ENCODE measurements around the gene ADCY5.

ADCY5 gene

GRCh38 chr3:123445702-123446101, 3.2 kb downstream of the ADCY5 start:
- no peak for DNase-seq (ENCODE audit: low spot score)
- H3K4ac ChIP-seq (ENCODE audit: low read length) = no peak overlapping the region
- H3K23ac ChIP-seq (ENCODE audit: low read depth, low read length, poor library complexity) = no peak overlapping the region
- H3K4me2 ChIP-seq (ENCODE audit: insufficient read depth, low read length, poor library complexity, severe bottlenecking) = no peak overlapping the region
- no peak overlapping the region for H2BK12ac ChIP-seq (ENCODE audit: low read length)
- H2BK15ac ChIP-seq (ENCODE audit: low read length) = no peak overlapping the region
- H3K27ac ChIP-seq (replicated peaks; ENCODE audit: low read length) = no peak overlapping the region
- H3K27me3 ChIP-seq (ENCODE audit: control insufficient read depth in 3 of 3, insufficient read depth in 3 of 3, low read depth in 1 of 3, low read length in 3 of 3) = peaks cover 9 to 84% (median 33%) of the 10 kb centered on the region in 3 experiments
- H2AK5ac ChIP-seq (ENCODE audit: low read depth, low read length) = no peak overlapping the region
- no peak overlapping the region for H2AFZ ChIP-seq (ENCODE audit: low read length)
- H3K4me1 ChIP-seq (ENCODE audit: control insufficient read depth in 2 of 2, insufficient read depth in 1 of 2, low read depth in 1 of 2, low read length in 2 of 2) = peaks cover 0 to 5% of the 10 kb centered on the region in 2 donors
- no peak overlapping the region for H3K4me3 ChIP-seq (ENCODE audit: low read length in 2 of 2)
- no peaks in the 10 kb centered on the region for H3K36me3 ChIP-seq (replicated peaks in 1 of 2; ENCODE audit: control insufficient read depth in 2 of 2, insufficient read depth in 2 of 2, low read length in 2 of 2)
- H4K91ac ChIP-seq (ENCODE audit: low read depth, low read length, poor library complexity) = no peak overlapping the region
- H2BK120ac ChIP-seq (ENCODE audit: low read depth, low read length) = no peak overlapping the region
- H3K9me3 ChIP-seq (replicated peaks in 1 of 2; ENCODE audit: control insufficient read depth in 2 of 2, insufficient read depth in 1 of 2, low read depth in 1 of 2, low read length in 2 of 2) = peaks cover 0 to 2% of the 10 kb centered on the region in 2 donors
- H3K79me1 ChIP-seq (ENCODE audit: low read depth, low read length) = no peaks in the 10 kb centered on the region
- no peak overlapping the region for H3K18ac ChIP-seq (ENCODE audit: low read length)
- H2BK5ac ChIP-seq (ENCODE audit: low read length) = no peak overlapping the region
- no CpG with 5 or more reads among the region's 2 CpGs for WGBS, 2 donors (ENCODE audit: extremely low coverage in 2 of 2, insufficient read length in 2 of 2, insufficient replicate concordance in 1 of 2)
- no peak overlapping the region for H4K8ac ChIP-seq (ENCODE audit: low read depth, low read length)
- H3K14ac ChIP-seq (ENCODE audit: low read length) = no peak overlapping the region
- no peak overlapping the region for H3K9ac ChIP-seq (ENCODE audit: low read depth, low read length, poor library complexity)

- Histone ChIP-seq H2BK12ac (ENCODE audit: low read length) (no peak overlapping the region), H3K4ac (ENCODE audit: low read length) (no peak overlapping the region), H3K9ac (ENCODE audit: low read depth, low read length, poor library complexity) (no peak overlapping the region), H2AFZ (ENCODE audit: low read length) (no peak overlapping the region), H3K27me3 (ENCODE audit: control insufficient read depth in 3 of 3, insufficient read depth in 3 of 3, low read depth in 1 of 3, low read length in 3 of 3) (peaks cover 9 to 85% (median 27%) of the 10 kb centered on the region in 3 experiments), H2BK15ac (ENCODE audit: low read length) (no peak overlapping the region), H3K14ac (ENCODE audit: low read length) (no peak overlapping the region), H2AK5ac (ENCODE audit: low read depth, low read length) (no peak overlapping the region), H3K79me1 (ENCODE audit: low read depth, low read length) (no peaks in the 10 kb centered on the region), H3K4me1 (ENCODE audit: control insufficient read depth in 2 of 2, insufficient read depth in 1 of 2, low read depth in 1 of 2, low read length in 2 of 2) (peaks cover 0 to under 1% of the 10 kb centered on the region in 2 donors), H2BK5ac (ENCODE audit: low read length) (no peak overlapping the region), H4K8ac (ENCODE audit: low read depth, low read length) (no peak overlapping the region), H3K18ac (ENCODE audit: low read length) (no peak overlapping the region), H3K36me3 (replicated peaks in 1 of 2; ENCODE audit: control insufficient read depth in 2 of 2, insufficient read depth in 2 of 2, low read length in 2 of 2) (no peaks in the 10 kb centered on the region), H3K9me3 (replicated peaks in 1 of 2; ENCODE audit: control insufficient read depth in 2 of 2, insufficient read depth in 1 of 2, low read depth in 1 of 2, low read length in 2 of 2) (peaks cover 0 to 2% of the 10 kb centered on the region in 2 donors), H3K4me3 (ENCODE audit: low read length in 2 of 2) (no peak overlapping the region), H3K23ac (ENCODE audit: low read depth, low read length, poor library complexity) (no peak overlapping the region), H3K4me2 (ENCODE audit: insufficient read depth, low read length, poor library complexity, severe bottlenecking) (no peak overlapping the region), H4K91ac (ENCODE audit: low read depth, low read length, poor library complexity) (no peak overlapping the region), H3K27ac (replicated peaks; ENCODE audit: low read length) (no peak overlapping the region), H2BK120ac (ENCODE audit: low read depth, low read length) (no peak overlapping the region)
- DNase-seq (ENCODE audit: low spot score) = no peak
- WGBS, 2 donors (ENCODE audit: extremely low coverage in 2 of 2, insufficient read length in 2 of 2, insufficient replicate concordance in 1 of 2) = no CpG with 5 or more reads among the region's 1 CpG
Observed at GRCh38 chr3:123444744-123445143, 4.1 kb downstream of the ADCY5 start.

- no peak overlapping the region for H2BK120ac ChIP-seq (ENCODE audit: low read depth, low read length)
- H3K14ac ChIP-seq (ENCODE audit: low read length) = no peak overlapping the region
- H3K23ac ChIP-seq (ENCODE audit: low read depth, low read length, poor library complexity) = no peak overlapping the region
- no peaks in the 10 kb centered on the region for H3K4me1 ChIP-seq (ENCODE audit: control insufficient read depth in 2 of 2, insufficient read depth in 1 of 2, low read depth in 1 of 2, low read length in 2 of 2)
- no peak overlapping the region for H2AK5ac ChIP-seq (ENCODE audit: low read depth, low read length)
- no peak overlapping the region for H2BK15ac ChIP-seq (ENCODE audit: low read length)
- no peak overlapping the region for H3K4me2 ChIP-seq (ENCODE audit: insufficient read depth, low read length, poor library complexity, severe bottlenecking)
- no peaks in the 10 kb centered on the region for H3K36me3 ChIP-seq (replicated peaks in 1 of 2; ENCODE audit: control insufficient read depth in 2 of 2, insufficient read depth in 2 of 2, low read length in 2 of 2)
- H3K27ac ChIP-seq (replicated peaks; ENCODE audit: low read length) = no peak overlapping the region
- H3K9me3 ChIP-seq (replicated peaks in 1 of 2; ENCODE audit: control insufficient read depth in 2 of 2, insufficient read depth in 1 of 2, low read depth in 1 of 2, low read length in 2 of 2) = peaks cover 0 to 2% of the 10 kb centered on the region in 2 donors
- H2AFZ ChIP-seq (ENCODE audit: low read length) = no peak overlapping the region
- WGBS, 2 donors (ENCODE audit: extremely low coverage in 2 of 2, insufficient read length in 2 of 2, insufficient replicate concordance in 1 of 2) = no CpG with 5 or more reads among the region's 6 CpGs
- no peak overlapping the region for H3K9ac ChIP-seq (ENCODE audit: low read depth, low read length, poor library complexity)
- H2BK5ac ChIP-seq (ENCODE audit: low read length) = no peak overlapping the region
- H3K4ac ChIP-seq (ENCODE audit: low read length) = no peak overlapping the region
- H4K91ac ChIP-seq (ENCODE audit: low read depth, low read length, poor library complexity) = no peak overlapping the region
- H3K79me1 ChIP-seq (ENCODE audit: low read depth, low read length) = no peaks in the 10 kb centered on the region
- peaks cover 9 to 89% (median 27%) of the 10 kb centered on the region in 3 experiments for H3K27me3 ChIP-seq (ENCODE audit: control insufficient read depth in 3 of 3, insufficient read depth in 3 of 3, low read depth in 1 of 3, low read length in 3 of 3)
- H3K4me3 ChIP-seq (ENCODE audit: low read length in 2 of 2) = no peak overlapping the region
- no peak overlapping the region for H4K8ac ChIP-seq (ENCODE audit: low read depth, low read length)
- H3K18ac ChIP-seq (ENCODE audit: low read length) = no peak overlapping the region
- no peak for DNase-seq (ENCODE audit: low spot score)
- H2BK12ac ChIP-seq (ENCODE audit: low read length) = no peak overlapping the region
Observed at GRCh38 chr3:123444023-123444422, 4.9 kb downstream of the ADCY5 start.

GRCh38 chr3:123442908-123443307, 6.0 kb downstream of the ADCY5 start:
- no CpG with 5 or more reads among the region's 7 CpGs for WGBS, 2 donors (ENCODE audit: extremely low coverage in 2 of 2, insufficient read length in 2 of 2, insufficient replicate concordance in 1 of 2)
- Histone ChIP-seq H4K91ac (ENCODE audit: low read depth, low read length, poor library complexity) (no peak overlapping the region), H3K4ac (ENCODE audit: low read length) (no peak overlapping the region), H3K4me1 (ENCODE audit: control insufficient read depth in 2 of 2, insufficient read depth in 1 of 2, low read depth in 1 of 2, low read length in 2 of 2) (no peaks in the 10 kb centered on the region), H2BK12ac (ENCODE audit: low read length) (no peak overlapping the region), H3K4me2 (ENCODE audit: insufficient read depth, low read length, poor library complexity, severe bottlenecking) (no peak overlapping the region), H3K36me3 (replicated peaks in 1 of 2; ENCODE audit: control insufficient read depth in 2 of 2, insufficient read depth in 2 of 2, low read length in 2 of 2) (no peaks in the 10 kb centered on the region), H3K14ac (ENCODE audit: low read length) (no peak overlapping the region), H2BK5ac (ENCODE audit: low read length) (no peak overlapping the region), H3K9ac (ENCODE audit: low read depth, low read length, poor library complexity) (no peak overlapping the region), H3K23ac (ENCODE audit: low read depth, low read length, poor library complexity) (no peak overlapping the region), H3K4me3 (ENCODE audit: low read length in 2 of 2) (no peak overlapping the region), H3K18ac (ENCODE audit: low read length) (no peak overlapping the region), H2AFZ (ENCODE audit: low read length) (no peak overlapping the region), H2BK15ac (ENCODE audit: low read length) (no peak overlapping the region), H4K8ac (ENCODE audit: low read depth, low read length) (no peak overlapping the region), H3K27ac (replicated peaks; ENCODE audit: low read length) (no peak overlapping the region), H2BK120ac (ENCODE audit: low read depth, low read length) (no peak overlapping the region), H3K27me3 (ENCODE audit: control insufficient read depth in 3 of 3, insufficient read depth in 3 of 3, low read depth in 1 of 3, low read length in 3 of 3) (peaks cover 0 to 87% (median 17%) of the 10 kb centered on the region in 3 experiments), H3K9me3 (replicated peaks in 1 of 2; ENCODE audit: control insufficient read depth in 2 of 2, insufficient read depth in 1 of 2, low read depth in 1 of 2, low read length in 2 of 2) (peaks cover 0 to 2% of the 10 kb centered on the region in 2 donors), H2AK5ac (ENCODE audit: low read depth, low read length) (no peak overlapping the region), H3K79me1 (ENCODE audit: low read depth, low read length) (no peaks in the 10 kb centered on the region)
- no peak for DNase-seq (ENCODE audit: low spot score)

All from neuronal stem cell (in vitro differentiated cells).